Stimulated activated CD8-positive, alpha-beta memory T cell treated with anti-CD3 and anti-CD28 coated beads, Interleukin-7, amount 100 ng/mL, for 4 hours (primary cell): ENCODE measurements around the gene NUTM2B.
"Not testable (repeated sequence)": the region's sequence is repeated elsewhere in the genome, so short reads cannot be mapped to it uniquely, and the experiment has no call there.

Source experiments
- DNase-seq, 2 donors: peaks; one replicate each; pipeline ENCODE4 v3.0.0-alpha.2; 2020; ENCODE audit warnings: low read depth in 2 of 2

The NUTM2B gene, protein sequence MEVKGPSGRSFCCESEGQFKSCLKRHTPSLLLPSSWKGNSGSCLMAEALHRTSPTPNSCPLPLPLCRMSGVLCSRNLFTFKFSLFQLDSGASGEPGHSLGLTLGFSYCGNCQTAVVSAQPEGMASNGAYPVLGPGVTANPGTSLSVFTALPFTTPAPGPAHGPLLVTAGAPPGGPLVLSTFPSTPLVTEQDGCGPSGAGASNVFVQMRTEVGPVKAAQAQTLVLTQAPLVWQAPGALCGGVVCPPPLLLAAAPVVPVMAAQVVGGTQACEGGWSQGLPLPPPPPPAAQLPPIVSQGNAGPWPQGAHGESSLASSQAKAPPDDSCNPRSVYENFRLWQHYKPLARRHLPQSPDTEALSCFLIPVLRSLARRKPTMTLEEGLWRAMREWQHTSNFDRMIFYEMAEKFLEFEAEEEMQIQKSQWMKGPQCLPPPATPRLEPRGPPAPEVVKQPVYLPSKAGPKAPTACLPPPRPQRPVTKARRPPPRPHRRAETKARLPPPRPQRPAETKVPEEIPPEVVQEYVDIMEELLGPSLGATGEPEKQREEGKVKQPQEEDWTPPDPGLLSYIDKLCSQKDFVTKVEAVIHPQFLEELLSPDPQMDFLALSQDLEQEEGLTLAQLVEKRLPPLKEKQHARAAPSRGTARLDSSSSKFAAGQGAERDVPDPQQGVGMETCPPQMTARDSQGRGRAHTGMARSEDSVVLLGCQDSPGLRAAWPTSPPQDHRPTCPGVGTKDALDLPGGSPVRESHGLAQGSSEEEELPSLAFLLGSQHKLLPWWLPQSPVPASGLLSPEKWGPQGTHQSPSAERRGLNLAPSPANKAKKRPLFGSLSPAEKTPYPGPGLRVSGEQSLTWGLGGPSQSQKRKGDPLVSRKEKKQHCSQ

GRCh38 chr10:79702927-79703326, at the start of gene NUTM2B:
TSS of gene NUTM2B (plus strand) at chr10:79703227. CDS start at chr10:79703610, 383 bp downstream.
- DNase-seq, result not testable (repeated sequence)

GRCh38 chr10:79663287-79663686, 39.7 kb upstream of the NUTM2B start:
- DNase-seq, result not testable (repeated sequence)

DNA sequence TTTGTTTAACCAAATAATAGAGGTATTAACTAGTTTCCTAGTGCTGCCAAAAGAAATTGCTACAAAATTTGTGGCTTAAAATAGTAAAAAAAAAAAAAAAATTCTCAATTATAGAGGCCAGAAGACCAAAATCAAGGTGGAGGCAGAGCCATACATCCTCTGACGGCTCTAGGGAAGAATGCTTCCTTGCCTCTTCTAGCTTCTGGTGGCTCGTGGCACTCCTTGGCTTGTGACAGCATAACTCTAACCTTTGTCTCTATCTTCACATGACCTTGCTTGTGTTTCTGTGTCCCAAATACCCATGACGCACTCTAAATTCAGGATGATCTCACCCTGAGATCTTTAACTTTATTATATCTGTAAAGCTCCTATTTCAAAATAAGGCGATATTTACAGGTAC, 38.3 kb upstream of the NUTM2B start:
- not testable (repeated sequence) for DNase-seq

GRCh38 chr10:79669248-79669788, 33.7 kb upstream of the NUTM2B start:
- DNase-seq, result not testable (repeated sequence)

- DNase-seq, result not testable (repeated sequence)
These were observed 28.1 kb upstream of the NUTM2B start for GRCh38 chr10:79674878-79675277.

DNA sequence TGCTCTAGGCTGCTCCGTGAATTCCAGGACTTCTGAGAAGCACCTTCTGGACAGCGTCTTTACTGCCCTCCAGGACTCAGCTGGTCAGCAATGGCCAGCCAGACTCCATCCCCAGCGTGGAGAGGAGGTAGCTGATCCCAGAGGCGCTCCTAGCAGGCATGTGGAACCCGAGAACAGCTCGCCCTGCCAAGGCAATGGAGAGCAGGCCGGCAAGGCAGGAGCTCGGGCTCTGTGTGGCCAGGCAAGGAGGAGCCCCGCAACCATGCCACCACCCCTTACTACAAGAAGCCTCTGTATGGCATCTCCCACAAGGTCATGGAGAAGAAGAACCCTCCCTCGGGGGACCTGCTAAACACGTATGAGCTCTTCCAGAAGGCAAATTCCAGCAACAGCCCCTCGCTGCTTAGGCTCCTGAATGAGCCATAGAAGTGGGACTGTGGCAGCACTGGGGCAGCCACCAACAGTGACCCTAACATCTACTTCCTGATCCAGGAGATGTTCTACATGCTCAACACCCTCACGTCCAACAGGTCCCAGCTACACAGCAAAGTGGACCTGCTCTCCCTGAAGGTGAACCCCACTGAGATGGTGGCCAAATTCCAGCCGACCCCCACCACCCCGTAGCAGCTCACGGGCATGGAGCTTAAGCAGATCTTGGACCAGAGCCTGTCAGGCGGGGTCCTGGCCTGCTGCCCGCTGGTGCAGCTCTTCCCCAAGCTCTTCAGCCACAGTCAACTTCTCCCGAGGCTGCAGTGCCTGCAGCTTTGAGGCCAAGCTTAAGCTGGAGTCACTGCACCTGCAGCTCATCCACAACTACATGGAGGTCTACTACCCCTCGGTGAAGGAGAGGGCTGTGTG, 19.8 kb upstream of the NUTM2B start:
- not testable (repeated sequence) for DNase-seq

GRCh38 chr10:79683884-79684720, 18.9 kb upstream of the NUTM2B start:
- DNase-seq, result not testable (repeated sequence)

DNA sequence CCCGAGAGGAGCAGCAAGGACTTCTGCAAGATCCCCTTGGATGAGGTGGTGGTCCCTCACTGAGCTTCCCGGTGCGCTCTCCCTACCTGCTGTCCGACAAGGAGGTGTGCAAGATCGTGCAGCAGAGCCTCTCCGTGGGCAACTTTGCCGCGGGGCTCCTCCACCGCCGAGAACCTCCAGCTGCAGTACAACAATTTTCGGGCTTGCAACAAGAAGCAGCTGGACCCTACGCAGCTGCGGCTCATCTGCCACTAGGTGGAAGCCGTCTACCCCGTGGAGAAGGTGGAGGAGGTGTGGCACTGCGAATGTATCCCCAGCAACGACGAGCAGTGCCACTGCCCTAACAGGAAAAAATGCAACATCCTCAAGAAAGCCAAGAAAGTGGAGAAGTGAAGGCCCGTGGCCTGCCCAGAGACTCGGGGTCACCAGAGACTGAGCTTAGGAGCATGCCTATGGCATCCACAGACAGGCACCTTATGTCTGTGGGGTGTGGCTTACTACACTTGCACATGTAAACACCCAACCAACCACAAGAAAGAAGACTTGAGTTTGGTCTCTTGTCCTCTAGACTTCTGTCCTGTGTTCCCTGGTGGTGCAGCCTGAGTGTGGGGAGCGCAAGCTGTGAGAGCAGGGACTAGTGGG, 17.9 kb upstream of the NUTM2B start:
- DNase-seq, result peak in 1 of 2 donors; percentile 51

DNA sequence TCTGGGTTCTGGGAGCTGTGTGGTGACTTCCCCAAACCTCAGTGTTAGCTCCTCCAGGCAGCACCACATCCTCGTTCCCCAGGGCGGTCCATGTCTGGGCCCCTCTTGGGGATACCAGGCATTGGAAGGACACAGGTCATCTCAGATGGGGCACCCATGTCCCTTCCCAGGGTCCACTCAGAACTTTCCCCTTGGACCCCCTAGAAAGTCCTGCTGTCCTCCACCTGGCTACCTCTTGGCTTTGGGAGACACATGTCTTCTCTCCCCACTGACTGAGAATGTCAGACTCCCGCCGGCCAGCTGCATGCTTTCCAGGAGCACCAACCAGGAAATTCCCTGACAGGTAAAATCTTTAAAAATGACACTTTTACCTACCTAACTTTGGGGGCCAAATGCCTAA, 16.4 kb upstream of the NUTM2B start:
- not testable (repeated sequence) for DNase-seq

DNA sequence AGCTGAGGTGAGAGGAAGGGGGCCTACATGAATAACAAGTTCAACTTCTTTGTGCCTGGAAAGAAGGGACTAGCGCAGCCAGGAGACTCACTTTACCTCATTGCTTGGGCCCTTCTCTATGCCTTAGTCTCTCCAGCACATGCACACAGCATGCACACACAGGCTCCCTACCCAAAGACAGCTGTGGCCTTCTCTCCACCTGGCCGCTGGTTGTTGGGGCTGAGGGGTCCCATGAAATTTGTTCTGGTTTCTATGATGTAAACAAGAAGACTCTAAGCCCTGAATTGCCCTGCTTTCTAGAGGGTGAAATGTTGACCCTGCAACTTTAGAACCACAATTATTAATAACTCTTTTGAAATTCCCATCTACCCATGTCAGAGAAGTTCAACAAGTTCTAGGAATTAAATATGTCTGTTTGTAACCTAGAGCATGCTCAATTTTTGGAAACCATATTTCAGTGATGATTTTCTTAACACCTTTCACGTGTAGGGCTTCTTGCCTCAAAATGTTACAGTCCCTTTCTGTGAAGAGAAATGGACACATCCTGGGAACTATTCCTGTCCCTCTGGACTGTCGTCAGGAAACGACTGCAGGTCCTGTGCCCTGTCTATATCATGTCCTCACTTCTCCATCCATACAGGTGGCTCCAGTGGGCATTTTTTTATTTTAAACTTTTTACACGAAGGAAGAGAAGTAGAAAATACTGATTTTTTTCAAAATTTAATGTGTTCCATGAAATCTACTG, 15.4 kb upstream of the NUTM2B start:
- DNase-seq, result not testable (repeated sequence)

DNA sequence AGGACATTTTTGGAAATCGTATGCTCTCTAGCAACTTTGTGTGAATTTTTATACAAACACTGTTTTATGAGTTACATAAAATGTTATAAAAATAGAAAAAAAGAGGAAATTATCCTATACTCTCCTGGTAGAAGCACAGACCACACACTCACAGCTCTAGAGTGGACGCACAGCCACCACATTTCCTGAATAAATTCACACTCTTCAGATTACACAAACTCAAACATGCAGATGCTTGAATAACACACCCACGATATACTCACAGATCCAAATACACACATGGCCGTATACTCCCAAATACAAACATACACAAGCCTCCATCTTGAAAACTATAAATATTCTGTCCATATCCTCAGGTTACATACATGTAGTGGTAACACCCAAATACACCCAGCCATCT, 14.2 kb upstream of the NUTM2B start:
- DNase-seq, result not testable (repeated sequence)

DNA sequence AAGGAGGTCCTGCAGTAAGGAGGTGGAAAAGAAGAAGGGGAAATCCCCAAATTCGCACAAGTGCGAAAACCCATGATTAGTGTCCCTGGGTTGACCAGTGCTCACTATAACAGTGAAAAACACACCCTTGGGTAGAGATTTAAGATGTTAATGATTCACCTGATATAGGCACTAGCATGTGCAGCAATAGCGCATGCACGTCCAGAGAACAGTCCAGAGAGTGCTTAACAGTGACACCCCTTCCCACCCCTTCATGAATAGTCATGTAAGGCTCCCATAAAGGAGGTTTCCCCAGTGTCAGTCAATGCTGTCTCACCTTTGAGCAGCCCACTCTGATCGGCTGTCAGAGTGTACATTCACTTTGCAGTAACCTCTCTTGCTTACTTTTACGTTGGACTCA, 6.4 kb upstream of the NUTM2B start:
- DNase-seq, result not testable (repeated sequence)

DNA sequence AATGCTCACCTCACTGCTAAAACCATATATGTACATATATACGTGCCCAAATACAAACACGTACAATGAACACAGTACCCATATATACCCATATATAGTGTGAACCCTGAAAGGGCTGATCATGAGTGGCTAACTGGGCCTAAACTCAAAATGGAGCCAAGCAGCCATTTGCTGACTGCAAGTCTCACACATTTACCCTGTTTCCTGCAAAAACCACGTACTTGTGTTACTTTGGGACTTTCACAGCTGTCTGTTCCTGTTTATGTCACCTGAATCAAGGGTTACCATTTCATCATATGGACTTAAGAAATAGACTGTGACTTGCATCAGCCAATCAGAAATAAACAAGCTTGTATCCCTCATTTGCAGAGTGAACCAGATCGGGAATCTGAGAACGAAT, 5.9 kb upstream of the NUTM2B start:
- DNase-seq, result not testable (repeated sequence)

DNA sequence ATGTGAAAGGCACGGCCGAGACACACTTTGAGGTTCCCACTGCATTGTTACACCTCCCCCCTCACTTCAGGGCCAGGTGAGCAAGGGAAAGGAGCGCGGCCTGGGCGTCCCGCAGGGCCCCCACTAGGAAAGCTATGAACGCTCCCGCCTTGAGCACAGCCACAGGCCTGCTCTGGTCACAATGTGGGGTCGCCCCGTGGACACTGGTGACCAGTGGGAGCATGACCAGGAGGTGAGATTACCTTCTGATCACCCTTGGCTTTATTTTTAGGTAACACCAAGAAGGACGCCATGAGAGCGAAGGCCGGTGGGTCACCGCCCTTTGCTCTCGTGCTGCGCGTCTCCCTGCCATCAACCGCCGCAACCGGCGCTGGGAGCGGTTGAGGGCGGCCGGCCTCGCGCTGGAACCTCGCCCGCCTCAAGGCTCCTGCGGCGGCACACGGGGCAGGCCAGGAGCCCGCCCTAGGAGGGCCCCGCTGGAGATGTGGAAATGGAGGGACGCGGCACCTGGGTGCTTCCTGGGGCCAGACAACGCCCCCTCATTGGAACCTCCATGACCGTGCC, 2.6 kb upstream of the NUTM2B start:
- not testable (repeated sequence) for DNase-seq

DNA sequence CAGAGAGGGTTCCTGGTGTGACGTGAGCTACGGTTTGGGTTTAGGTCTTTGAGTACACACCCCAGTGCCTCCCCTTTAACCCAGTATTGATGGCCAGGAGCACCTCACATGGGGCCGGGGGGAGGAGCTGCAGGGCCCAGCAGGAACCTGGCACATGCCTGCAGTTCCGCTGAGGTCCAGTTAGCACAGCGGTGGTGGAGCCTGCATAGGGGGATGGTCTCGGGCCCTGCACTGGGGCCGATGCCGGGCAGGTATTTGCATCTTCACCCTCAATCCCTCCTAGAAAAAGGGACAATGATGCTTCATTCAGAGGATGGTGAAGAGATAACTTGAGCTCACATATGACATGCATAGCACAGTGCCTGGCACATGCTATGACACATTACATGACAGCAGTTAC, 4.0 kb downstream of the NUTM2B start:
- DNase-seq, result not testable (repeated sequence)

DNA sequence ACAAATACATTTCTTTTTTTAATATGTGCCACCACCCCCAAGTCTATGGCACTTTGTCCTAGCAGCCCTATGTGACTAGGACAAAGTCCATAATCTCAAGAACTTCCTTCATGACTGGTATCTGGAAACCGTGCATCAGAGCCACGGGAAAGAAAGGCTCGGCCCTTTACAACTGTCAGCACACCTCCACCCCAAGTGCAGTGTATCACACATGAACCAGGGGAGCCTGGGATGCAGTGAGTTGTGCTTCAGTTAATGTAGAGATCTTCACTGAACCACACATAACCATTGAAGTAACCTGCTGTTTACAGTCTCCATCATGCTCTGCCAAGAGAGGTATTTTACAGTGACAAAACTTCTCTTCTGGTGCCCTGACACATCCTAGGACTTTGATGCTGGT, 11.9 kb downstream of the NUTM2B start:
- DNase-seq, result not testable (repeated sequence)

GRCh38 chr10:79716917-79717579, 14.0 kb downstream of the NUTM2B start:
- not testable (repeated sequence) for DNase-seq

GRCh38 chr10:79720000-79720399, 17.0 kb downstream of the NUTM2B start:
- not testable (repeated sequence) for DNase-seq
